ENCODE results near the gene MED12L.

MED12L gene

DNA sequence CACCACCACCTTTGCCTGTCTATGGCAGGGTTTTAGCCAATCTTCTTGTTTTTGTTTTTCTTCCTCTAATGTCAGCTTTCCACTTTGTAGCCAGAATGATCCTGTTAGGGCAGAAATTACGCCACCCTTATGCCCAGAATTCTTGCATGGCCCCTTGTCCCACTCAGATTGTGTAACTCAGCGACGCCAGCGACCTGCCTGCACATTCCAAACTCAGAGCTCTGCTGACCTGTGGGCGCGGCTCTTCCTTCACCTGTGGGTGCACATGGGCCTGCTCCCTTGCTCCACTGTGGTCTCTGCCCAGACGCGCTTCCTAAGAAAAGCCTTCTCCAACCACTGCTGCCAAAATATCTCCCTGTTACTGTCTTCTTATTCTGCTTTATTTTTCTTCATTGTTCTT, 45.0 kb downstream of the MED12L start:
- no peak for TF ChIP-seq Cebpa-rat (IDR thresholded peaks at IDR 0.05)
- H3K27ac ChIP-seq: no peak overlapping the region
- H3K9ac ChIP-seq: no peak overlapping the region

DNA sequence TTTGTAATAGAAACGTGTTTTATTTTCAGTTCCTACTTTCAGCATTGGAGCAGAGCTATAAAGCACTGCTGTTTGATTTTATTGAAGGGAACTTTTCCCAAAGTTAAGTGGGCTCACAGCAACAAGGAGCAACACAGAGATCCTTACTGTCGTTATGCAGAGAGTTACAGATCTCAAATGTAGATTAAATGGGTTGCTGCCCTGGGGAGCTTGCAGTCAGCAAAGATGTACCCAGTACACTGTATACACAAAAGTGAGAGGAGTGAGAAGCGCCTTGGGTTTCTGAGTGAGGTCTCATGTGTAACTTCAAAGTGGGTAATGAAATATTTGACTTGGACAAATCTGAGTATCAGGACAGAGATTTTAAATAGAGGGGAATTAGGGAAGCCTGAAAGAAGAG, 47.7 kb downstream of the MED12L start:
- H3K4me1 ChIP-seq: peaks cover 50% of the 10 kb centered on the region
- peak overlapping the region; percentile 70 for H3K4me2 ChIP-seq
- H3K36me3 ChIP-seq: peaks cover 11% of the 10 kb centered on the region
- H3K27ac ChIP-seq: no peak overlapping the region
- no peaks in the 10 kb centered on the region for H4K20me1 ChIP-seq
- H3K9ac ChIP-seq: no peak overlapping the region
- peaks cover 4% of the 10 kb centered on the region; the same call in 1 of the 2 replicates for H3K9me3 ChIP-seq
- no peak for TF ChIP-seq Cebpa-rat (IDR thresholded peaks at IDR 0.05)
- H3K4me3 ChIP-seq: no peak overlapping the region
- no peaks in the 10 kb centered on the region for H3K27me3 ChIP-seq

More for the DNA sequence above, 45.0 kb downstream of the MED12L start:
- no peaks in the 10 kb centered on the region for H3K27me3 ChIP-seq
- peaks cover 15% of the 10 kb centered on the region for H3K36me3 ChIP-seq
- no peak overlapping the region for H3K4me2 ChIP-seq
- no peaks in the 10 kb centered on the region for H4K20me1 ChIP-seq
- H3K4me1 ChIP-seq: peaks cover 30% of the 10 kb centered on the region
- no peaks in the 10 kb centered on the region for H3K9me3 ChIP-seq
- H3K4me3 ChIP-seq: no peak overlapping the region

DNA sequence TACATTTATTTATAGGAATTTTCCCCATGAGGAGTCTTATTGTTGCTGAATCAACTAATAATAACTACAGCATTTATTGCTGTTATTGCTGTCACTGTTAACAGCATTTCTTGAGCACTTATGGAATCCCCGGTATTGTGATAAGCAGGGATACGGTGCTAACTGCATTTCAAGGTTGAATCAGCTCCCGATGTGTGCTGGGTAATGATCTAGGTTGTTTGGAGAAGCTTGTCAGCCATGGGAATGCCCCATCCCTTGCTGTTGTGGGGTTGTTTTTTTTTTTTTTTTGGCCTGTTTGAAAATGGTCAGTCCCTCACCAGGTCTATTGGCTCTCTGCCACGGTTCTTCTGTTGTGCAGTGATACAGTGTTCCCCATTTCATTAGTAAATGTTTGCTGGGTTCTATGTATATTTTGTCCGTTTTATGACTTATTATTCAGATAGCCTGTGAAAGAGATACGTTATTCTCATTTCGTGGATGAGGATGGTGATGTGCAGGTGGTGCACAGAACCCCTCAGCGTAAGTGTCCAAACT, 48.5 kb downstream of the MED12L start:
- TF ChIP-seq Cebpa-rat (IDR thresholded peaks at IDR 0.05): no peak
- peaks cover 15% of the 10 kb centered on the region for H3K36me3 ChIP-seq
- H3K9ac ChIP-seq: 0 out of 2 replicates have a peak overlapping the region, but pooled peaks have one; percentile 5
- no peaks in the 10 kb centered on the region for H3K27me3 ChIP-seq
- H3K4me1 ChIP-seq: peaks cover 50% of the 10 kb centered on the region
- no peak overlapping the region for H3K27ac ChIP-seq
- peak overlapping the region; percentile 70 for H3K4me2 ChIP-seq
- H4K20me1 ChIP-seq: no peaks in the 10 kb centered on the region
- H3K4me3 ChIP-seq: no peak overlapping the region
- H3K9me3 ChIP-seq: peaks cover 10% of the 10 kb centered on the region; the same call in 1 of the 2 replicates

DNA sequence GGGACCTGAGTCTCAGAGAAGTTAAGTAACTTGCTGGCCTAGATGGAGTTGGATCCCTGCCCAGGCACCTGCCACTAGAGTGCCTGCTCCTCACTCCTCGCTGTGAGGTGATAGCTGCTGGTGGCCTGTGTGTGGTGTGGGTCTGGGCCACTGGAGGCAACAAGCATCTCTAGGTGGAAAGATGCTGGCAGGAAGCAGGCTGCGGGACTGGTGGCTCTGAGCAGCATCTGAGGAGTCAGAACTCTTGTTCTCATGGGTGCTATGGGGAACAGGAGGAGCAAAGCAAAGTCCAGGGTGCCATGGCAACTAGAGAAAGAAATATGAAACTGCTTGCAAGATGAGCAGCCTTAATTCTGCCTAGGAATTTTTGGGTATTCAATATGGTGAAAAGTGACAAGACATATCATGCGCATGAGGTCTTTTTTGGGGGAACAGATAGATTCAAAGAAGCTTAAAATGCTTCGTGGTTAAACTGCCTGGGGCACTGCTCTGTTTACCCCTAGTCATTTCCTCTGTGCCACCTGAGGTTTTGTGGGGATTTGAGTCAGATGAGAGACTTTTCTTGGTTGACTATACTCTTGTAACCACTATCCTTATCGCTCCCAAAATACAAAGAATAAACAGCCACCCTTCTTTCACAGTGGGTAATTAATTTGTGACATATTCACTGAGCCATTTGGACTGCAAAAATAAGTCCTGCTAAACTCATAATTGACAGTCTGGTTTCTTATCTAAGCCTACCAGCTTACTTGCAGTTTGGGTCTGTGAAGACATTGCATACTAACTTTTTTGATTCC, 50.3 kb downstream of the MED12L start:
- H3K9ac ChIP-seq: 0 out of 2 replicates have a peak overlapping the region, but pooled peaks have one; percentile 3
- H3K27ac ChIP-seq: no peak overlapping the region
- no peaks in the 10 kb centered on the region for H3K27me3 ChIP-seq
- H3K4me3 ChIP-seq: 0 out of 2 replicates have a peak overlapping the region, but pooled peaks have one; percentile 9
- no peak for TF ChIP-seq Cebpa-rat (IDR thresholded peaks at IDR 0.05)
- H3K36me3 ChIP-seq: 0 out of 2 replicates have a peak, but pooled peaks cover 5% of the 10 kb centered on the region
- peaks cover 15% of the 10 kb centered on the region for H3K9me3 ChIP-seq
- no peaks in the 10 kb centered on the region for H4K20me1 ChIP-seq
- peaks cover 50% of the 10 kb centered on the region for H3K4me1 ChIP-seq
- H3K4me2 ChIP-seq: peak overlapping the region; percentile 70

DNA sequence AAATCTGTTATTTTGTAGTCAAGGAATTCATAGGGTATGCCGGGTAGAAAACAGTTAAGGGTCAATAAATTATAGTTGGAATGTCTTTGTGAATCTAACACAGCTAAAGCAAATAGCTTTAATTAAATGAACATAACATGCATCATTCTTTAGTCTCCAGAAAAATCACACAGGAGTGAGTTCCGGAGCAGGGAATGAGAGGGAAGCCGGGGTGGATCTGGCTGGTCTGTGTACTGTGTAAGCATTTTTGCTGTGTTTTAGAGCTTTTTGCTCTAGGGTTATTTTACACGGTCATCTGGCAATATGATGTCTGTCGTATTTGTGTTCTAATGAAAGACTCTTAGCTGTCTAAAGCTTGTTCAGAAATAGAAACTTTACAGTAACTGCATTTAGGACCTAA, 57.5 kb downstream of the MED12L start:
- Histone ChIP-seq H3K9me3 (peaks cover 10% of the 10 kb centered on the region), H3K4me3 (no peak overlapping the region), H3K4me1 (peaks cover 51% of the 10 kb centered on the region), H3K27me3 (no peaks in the 10 kb centered on the region), H3K27ac (no peak overlapping the region), H3K36me3 (0 out of 2 replicates have a peak, but pooled peaks cover 5% of the 10 kb centered on the region), H4K20me1 (no peaks in the 10 kb centered on the region), H3K4me2 (peak overlapping the region; percentile 81; the same call in 1 of the 2 replicates), H3K9ac (no peak overlapping the region)
- no peak for TF ChIP-seq Cebpa-rat (IDR thresholded peaks at IDR 0.05)

DNA sequence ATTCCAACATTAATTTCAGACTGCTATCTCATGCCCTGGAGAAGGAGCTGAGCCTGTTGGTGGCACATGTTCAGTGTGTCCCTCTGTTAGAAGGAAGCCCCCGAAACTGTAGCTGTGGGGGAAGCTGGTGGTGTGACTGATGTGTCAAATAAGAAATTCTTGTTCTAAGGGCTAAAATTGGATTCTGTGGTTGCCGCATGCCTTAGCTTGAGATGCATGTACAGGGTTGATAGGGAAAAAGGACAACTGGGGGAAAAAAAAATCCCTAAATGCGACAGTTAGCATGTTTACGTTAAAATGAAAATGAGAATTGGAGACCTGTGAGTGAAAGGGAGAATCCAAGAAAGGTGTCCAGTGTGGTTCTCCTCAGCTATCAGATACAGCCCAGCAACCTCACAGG, 58.6 kb downstream of the MED12L start:
- Histone ChIP-seq H3K9ac (0 out of 2 replicates have a peak overlapping the region, but pooled peaks have one; percentile 25), H3K4me2 (peak overlapping the region; percentile 81), H3K4me3 (no peak overlapping the region), H3K36me3 (no peaks in the 10 kb centered on the region), H4K20me1 (no peaks in the 10 kb centered on the region), H3K27me3 (no peaks in the 10 kb centered on the region), H3K27ac (no peak overlapping the region), H3K9me3 (peaks cover 5% of the 10 kb centered on the region), H3K4me1 (peaks cover 52% of the 10 kb centered on the region)
- TF ChIP-seq Cebpa-rat (IDR thresholded peaks at IDR 0.05): no peak

DNA sequence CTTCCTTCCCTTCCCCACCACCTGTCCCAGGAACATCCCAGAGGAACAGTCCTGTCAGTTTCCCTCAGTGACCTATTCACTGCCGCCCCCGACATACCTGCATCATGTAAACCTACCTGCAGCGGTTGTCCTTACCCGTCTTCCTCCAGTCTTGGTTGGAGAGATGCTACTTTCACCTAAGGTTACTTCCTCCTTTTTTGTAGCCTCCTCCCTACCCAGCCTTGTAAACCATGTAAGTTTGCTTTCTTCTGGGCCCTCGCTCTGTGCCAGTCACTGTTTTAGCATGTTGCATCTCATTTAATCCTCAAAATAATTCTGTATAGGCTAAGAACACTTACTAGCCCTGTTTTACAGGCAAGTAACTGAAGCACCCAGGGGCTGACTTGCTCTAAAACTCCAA, 59.3 kb downstream of the MED12L start:
- H3K4me1 ChIP-seq: peaks cover 52% of the 10 kb centered on the region
- no peak for TF ChIP-seq Cebpa-rat (IDR thresholded peaks at IDR 0.05)
- H3K9me3 ChIP-seq: no peaks in the 10 kb centered on the region
- no peak overlapping the region for H3K27ac ChIP-seq
- H3K27me3 ChIP-seq: no peaks in the 10 kb centered on the region
- no peak overlapping the region for H3K4me3 ChIP-seq
- peak overlapping the region; percentile 81 for H3K4me2 ChIP-seq
- H4K20me1 ChIP-seq: no peaks in the 10 kb centered on the region
- H3K9ac ChIP-seq: 0 out of 2 replicates have a peak overlapping the region, but pooled peaks have one; percentile 25
- H3K36me3 ChIP-seq: no peaks in the 10 kb centered on the region

DNA sequence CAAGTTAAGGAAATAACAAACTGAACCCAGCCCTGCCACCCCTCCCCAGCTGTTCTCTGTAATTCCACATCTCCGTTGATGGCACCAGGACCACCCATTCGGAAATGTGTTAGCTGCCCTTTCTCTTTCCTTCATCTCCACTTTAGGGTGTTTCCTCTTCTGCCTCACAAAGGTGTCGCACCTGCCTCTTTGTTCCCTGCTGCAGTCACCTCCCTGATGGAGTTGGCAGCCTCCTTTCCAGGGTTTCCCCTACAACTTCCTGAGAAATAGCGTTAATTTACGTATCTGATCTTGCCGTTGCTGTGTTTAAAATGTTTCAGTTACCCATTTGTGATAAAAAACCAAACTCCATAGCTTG, 60.2 kb downstream of the MED12L start:
- no peaks in the 10 kb centered on the region for H3K27me3 ChIP-seq
- peak overlapping the region; percentile 43; the same call in 1 of the 2 replicates for H3K4me3 ChIP-seq
- TF ChIP-seq Cebpa-rat (IDR thresholded peaks at IDR 0.05): no peak
- H3K36me3 ChIP-seq: no peaks in the 10 kb centered on the region
- no peaks in the 10 kb centered on the region for H4K20me1 ChIP-seq
- no peaks in the 10 kb centered on the region for H3K9me3 ChIP-seq
- no peak overlapping the region for H3K27ac ChIP-seq
- peak overlapping the region; percentile 81 for H3K4me2 ChIP-seq
- peaks cover 52% of the 10 kb centered on the region for H3K4me1 ChIP-seq
- H3K9ac ChIP-seq: no peak overlapping the region

DNA sequence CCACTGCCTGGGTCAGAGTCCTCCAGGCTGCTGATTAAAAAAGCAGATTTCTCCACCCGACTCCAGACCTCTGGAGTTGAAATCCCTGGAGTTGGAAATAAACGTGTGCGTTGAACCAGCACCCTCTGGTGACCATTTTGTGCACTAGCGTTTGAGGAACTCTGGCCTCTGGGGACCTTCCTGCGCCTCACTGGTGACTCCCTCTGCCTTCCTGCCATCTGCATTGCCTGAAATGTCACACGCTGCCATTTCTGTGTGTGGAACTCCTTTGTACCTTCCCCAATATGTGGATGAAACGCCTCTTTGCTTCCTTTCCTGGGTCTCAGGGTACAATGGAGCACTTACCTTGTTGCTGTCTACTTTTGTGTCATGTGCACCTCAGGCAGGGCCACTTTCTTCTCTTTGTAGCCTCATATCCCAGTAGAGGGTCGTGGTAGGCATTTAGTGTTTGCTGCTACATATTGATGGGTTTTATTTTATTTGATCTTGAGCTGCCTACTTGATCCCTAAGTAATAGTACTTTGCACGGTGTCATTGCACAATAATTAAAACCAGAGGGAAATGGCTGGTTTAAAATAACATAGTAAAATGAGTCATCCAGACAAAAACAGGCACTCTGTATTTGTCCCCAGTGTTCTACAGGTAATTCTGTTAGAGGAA, 60.7 kb downstream of the MED12L start:
- H3K9ac ChIP-seq: no peak overlapping the region
- no peaks in the 10 kb centered on the region for H4K20me1 ChIP-seq
- H3K36me3 ChIP-seq: no peaks in the 10 kb centered on the region
- H3K27ac ChIP-seq: 0 out of 2 replicates have a peak overlapping the region, but pooled peaks have one; percentile 2
- H3K4me1 ChIP-seq: peaks cover 52% of the 10 kb centered on the region
- peak overlapping the region; percentile 81 for H3K4me2 ChIP-seq
- H3K27me3 ChIP-seq: no peaks in the 10 kb centered on the region
- H3K4me3 ChIP-seq: peak overlapping the region; percentile 43; the same call in 1 of the 2 replicates
- H3K9me3 ChIP-seq: no peaks in the 10 kb centered on the region
- no peak for TF ChIP-seq Cebpa-rat (IDR thresholded peaks at IDR 0.05)

DNA sequence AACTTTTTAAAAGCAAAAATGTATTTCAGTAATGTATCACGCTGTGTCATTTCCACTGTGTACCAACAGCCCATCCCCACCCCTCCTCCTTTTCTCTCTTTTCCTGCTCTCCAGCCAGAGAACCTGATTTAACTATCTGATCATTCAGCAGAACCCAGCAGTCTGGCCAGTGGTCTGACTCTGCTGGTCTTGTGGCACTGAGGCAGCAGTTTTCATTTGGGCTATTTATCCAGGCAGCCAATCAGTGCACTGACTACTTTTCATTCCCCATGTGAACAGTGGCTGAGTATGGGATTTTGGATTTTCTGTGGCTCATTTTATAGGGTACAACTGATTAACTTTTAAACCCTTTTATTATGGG, 61.2 kb downstream of the MED12L start:
- Histone ChIP-seq H4K20me1 (no peaks in the 10 kb centered on the region), H3K4me3 (no peak overlapping the region), H3K4me2 (peak overlapping the region; percentile 81), H3K4me1 (peaks cover 52% of the 10 kb centered on the region), H3K36me3 (no peaks in the 10 kb centered on the region; the same call in 1 of the 2 replicates), H3K9me3 (no peaks in the 10 kb centered on the region), H3K27ac (no peak overlapping the region), H3K27me3 (no peaks in the 10 kb centered on the region), H3K9ac (no peak overlapping the region)
- TF ChIP-seq Cebpa-rat (IDR thresholded peaks at IDR 0.05): no peak

Measured in BLaER1 (cell line).